Caco-2 (cell line): ENCODE measurements around the gene TCF20. TPM values are rescaled to one million over a fixed set of nuclear protein-coding genes. Genes with fewer than 3 reads are reported as not detected.

ENCODE experiments used
- BruUV-seq: library from RNA; stranded (reverse); fragments of 400-500 nt; replicated peaks from 2 replicates; lab custom pipeline; 2021; lab: Mats Ljungman, UMichigan
- CTCF ChIA-PET: fragments of 300-600 bp; sonication (Branson Sonifier 250); formaldehyde crosslinking; loops from one replicate; lab custom pipeline; 2022; ENCODE audit warnings: antibody characterized with exemption; lab: Charles Lee
- POLR2A ChIA-PET: fragments of 300-600 bp; sonication (Branson Sonifier 250); formaldehyde crosslinking; loops from one replicate; lab custom pipeline; 2022; ENCODE audit warnings: antibody characterized with exemption; lab: Charles Lee
- DNase-seq, 2 experiments: peaks; one replicate each; pipeline versions ENCODE4 v3.0.0 to v3.0.0-alpha.2; 2020 to 2022
- H3K27me3 ChIP-seq: replicated peaks from 2 replicates; pipeline ENCODE4 v1.6.0; 2011; ENCODE audit warnings: low read length; ENCODE audit not compliant: control insufficient read depth, insufficient read depth
- H3K36me3 ChIP-seq: 2 replicates; pipeline ENCODE4 v1.5.1; 2011; ENCODE audit warnings: low read length; ENCODE audit not compliant: control insufficient read depth, insufficient read depth
- H3K4me1 ChIP-seq: fragments of 250-450 bp; sonication (Bioruptor Pico); 2 replicates; pipeline ENCODE4 v1.5.1; 2020; ENCODE audit warnings: mild to moderate bottlenecking
- H3K4me3 ChIP-seq: 2 replicates; pipeline ENCODE4 v1.5.1; 2011; ENCODE audit warnings: low read depth, mild to moderate bottlenecking, control low read depth, low read length
- H3K9me3 ChIP-seq: fragments of 250-450 bp; sonication (Bioruptor Pico); 2 replicates; pipeline ENCODE4 v1.5.1; 2020; ENCODE audit warnings: mild to moderate bottlenecking, moderate library complexity
- H3K27ac Mint-ChIP-seq: one replicate; pipeline ENCODE4 v1.8.0; 2022; ENCODE audit warnings: mixed read lengths; ENCODE audit not compliant: unreplicated experiment
- H3K27me3 Mint-ChIP-seq: one replicate; pipeline ENCODE4 v1.8.0; 2022; ENCODE audit warnings: mixed read lengths; ENCODE audit not compliant: insufficient read depth, unreplicated experiment
- H3K36me3 Mint-ChIP-seq: one replicate; pipeline ENCODE4 v1.8.0; 2022; ENCODE audit warnings: mild to moderate bottlenecking, mixed read lengths; ENCODE audit not compliant: insufficient read depth, unreplicated experiment
- H3K4me1 Mint-ChIP-seq: one replicate; pipeline ENCODE4 v1.8.0; 2022; ENCODE audit warnings: low read depth, mixed read lengths; ENCODE audit not compliant: unreplicated experiment
- H3K4me3 Mint-ChIP-seq: one replicate; pipeline ENCODE4 v1.8.0; 2022; ENCODE audit warnings: mild to moderate bottlenecking, moderate library complexity, mixed read lengths; ENCODE audit not compliant: unreplicated experiment
- H3K9me3 Mint-ChIP-seq: one replicate; pipeline ENCODE4 v1.8.0; 2022; ENCODE audit warnings: mixed read lengths; ENCODE audit not compliant: unreplicated experiment
- intact Hi-C: fragments of 100-400 bp; cut with micrococcal nuclease; formaldehyde crosslinking; loops from one replicate; pipeline ENCODE4 v1.10.0; 2022; ENCODE audit not compliant: unreplicated experiment
- total RNA-seq: library from RNA; stranded (reverse); gene quantifications from 2 replicates; pipeline ENCODE4 v1.2.3, GENCODE V29; 2022
- TF ChIP-seq, protein P1 (sequence below), 2 experiments: fragments of 200-600 bp in 1 of 2; IDR thresholded peaks; 1 replicate in 1 of 2; 2 replicates in 1 of 2; pipeline versions ENCODE4 v1.5.1 to v1.8.0; 2011 to 2022; ENCODE audit warnings: antibody characterized with exemption in 1 of 2, control low read depth in 1 of 2, inconsistent platforms in 1 of 2, low read depth in 1 of 2, low read length in 1 of 2, mild to moderate bottlenecking in 1 of 2, moderate library complexity in 1 of 2; ENCODE audit not compliant: insufficient read depth in 1 of 2, severe bottlenecking in 1 of 2, unreplicated experiment in 1 of 2

The TCF20 gene
- total RNA-seq, 1 experiment from 2014 or later: 82.7 TPM

DNA sequence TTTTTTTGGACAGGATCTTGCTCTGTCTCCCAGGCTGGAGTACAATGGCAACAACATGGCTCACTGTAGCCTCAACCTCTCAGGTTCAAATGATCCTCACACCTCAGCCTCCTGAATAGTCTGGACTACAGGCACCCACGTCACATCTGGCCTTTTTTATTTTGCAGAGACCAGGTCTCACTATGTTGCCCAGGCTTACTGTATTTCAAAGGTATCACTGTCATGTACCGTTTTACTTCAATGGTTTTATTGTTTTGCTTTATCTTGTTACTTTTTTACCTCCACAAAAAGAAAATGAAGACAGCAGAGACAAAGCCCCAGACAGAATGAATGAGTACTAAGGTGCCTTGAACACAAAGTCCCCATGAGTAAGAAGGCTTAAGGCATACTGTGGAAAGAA, 5.1 kb downstream of the TCF20 start:
- no peaks in the 10 kb centered on the region for H3K27me3 ChIP-seq
- H3K4me1 ChIP-seq: peaks cover 9% of the 10 kb centered on the region
- H3K27ac Mint-ChIP-seq: no peak overlapping the region
- no peak overlapping the region for H3K4me3 ChIP-seq
- no peaks in the 10 kb centered on the region for H3K9me3 ChIP-seq
- no peaks in the 10 kb centered on the region for H3K27me3 Mint-ChIP-seq
- no peak overlapping the region for H3K4me3 Mint-ChIP-seq
- TF ChIP-seq, protein P1, sequence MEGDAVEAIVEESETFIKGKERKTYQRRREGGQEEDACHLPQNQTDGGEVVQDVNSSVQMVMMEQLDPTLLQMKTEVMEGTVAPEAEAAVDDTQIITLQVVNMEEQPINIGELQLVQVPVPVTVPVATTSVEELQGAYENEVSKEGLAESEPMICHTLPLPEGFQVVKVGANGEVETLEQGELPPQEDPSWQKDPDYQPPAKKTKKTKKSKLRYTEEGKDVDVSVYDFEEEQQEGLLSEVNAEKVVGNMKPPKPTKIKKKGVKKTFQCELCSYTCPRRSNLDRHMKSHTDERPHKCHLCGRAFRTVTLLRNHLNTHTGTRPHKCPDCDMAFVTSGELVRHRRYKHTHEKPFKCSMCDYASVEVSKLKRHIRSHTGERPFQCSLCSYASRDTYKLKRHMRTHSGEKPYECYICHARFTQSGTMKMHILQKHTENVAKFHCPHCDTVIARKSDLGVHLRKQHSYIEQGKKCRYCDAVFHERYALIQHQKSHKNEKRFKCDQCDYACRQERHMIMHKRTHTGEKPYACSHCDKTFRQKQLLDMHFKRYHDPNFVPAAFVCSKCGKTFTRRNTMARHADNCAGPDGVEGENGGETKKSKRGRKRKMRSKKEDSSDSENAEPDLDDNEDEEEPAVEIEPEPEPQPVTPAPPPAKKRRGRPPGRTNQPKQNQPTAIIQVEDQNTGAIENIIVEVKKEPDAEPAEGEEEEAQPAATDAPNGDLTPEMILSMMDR (IDR thresholded peaks at IDR 0.05; ENCODE audit: insufficient read depth in 1 of 2, low read depth in 1 of 2, low read length in 1 of 2, severe bottlenecking in 1 of 2, unreplicated experiment in 1 of 2): no peak
- H3K4me1 Mint-ChIP-seq: peaks cover 20% of the 10 kb centered on the region
- intact Hi-C loops: loop anchor here (10.0 kb wide), 1 partner anchor 171 kb away; the partner anchor contains the start of gene NDUFA6
- DNase-seq: no peak
- no TSS peak for BruUV-seq
- peaks cover 57% of the 10 kb centered on the region for H3K36me3 Mint-ChIP-seq
- CTCF ChIA-PET: no interaction called here
- no peaks in the 10 kb centered on the region for H3K9me3 Mint-ChIP-seq
- H3K36me3 ChIP-seq: no peaks in the 10 kb centered on the region; the same call in 1 of the 2 replicates
- POLR2A ChIA-PET: no interaction called here

DNA sequence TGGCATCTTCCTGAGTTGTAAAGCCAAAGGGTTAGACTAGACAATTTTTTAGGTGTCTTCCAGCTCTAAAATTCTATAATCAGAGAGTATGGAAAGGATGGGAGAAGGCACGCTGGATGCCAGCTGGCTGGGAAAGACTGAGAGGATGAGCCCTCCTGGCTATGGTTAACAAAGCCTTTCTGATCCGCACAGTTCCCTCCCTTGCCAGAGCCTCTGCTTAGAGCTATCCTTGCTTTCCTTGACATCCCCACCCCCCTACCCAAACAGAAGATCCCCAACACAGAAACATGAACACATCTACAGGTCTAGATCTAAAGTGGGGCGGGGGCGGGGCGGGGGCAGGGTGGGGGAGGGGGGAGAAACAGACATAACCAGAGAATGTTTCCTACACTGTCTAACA, 6.5 kb downstream of the TCF20 start:
- Histone ChIP-seq H3K36me3 (no peaks in the 10 kb centered on the region; the same call in 1 of the 2 replicates), H3K27me3 (no peaks in the 10 kb centered on the region), H3K4me3 (no peak overlapping the region), H3K4me1 (peaks cover 9% of the 10 kb centered on the region), H3K9me3 (no peaks in the 10 kb centered on the region)
- H3K27ac Mint-ChIP-seq: no peak overlapping the region
- H3K36me3 Mint-ChIP-seq: peaks cover 44% of the 10 kb centered on the region
- H3K4me1 Mint-ChIP-seq: peaks cover 33% of the 10 kb centered on the region
- no TSS peak for BruUV-seq
- POLR2A ChIA-PET: interaction anchor here (0.6 kb wide), 1 partner anchor 61 kb away, joined by 3 read pairs; no protein-coding TSS in a partner anchor
- TF ChIP-seq, protein P1 (IDR thresholded peaks at IDR 0.05; ENCODE audit: insufficient read depth in 1 of 2, low read depth in 1 of 2, low read length in 1 of 2, severe bottlenecking in 1 of 2, unreplicated experiment in 1 of 2): no peak
- intact Hi-C loops: loop anchor here (10.0 kb wide), 1 partner anchor 169 kb away; the partner anchor contains the start of gene NDUFA6
- DNase-seq: no peak
- no peaks in the 10 kb centered on the region for H3K9me3 Mint-ChIP-seq
- no peaks in the 10 kb centered on the region for H3K27me3 Mint-ChIP-seq
- CTCF ChIA-PET: no interaction called here
- H3K4me3 Mint-ChIP-seq: no peak overlapping the region

DNA sequence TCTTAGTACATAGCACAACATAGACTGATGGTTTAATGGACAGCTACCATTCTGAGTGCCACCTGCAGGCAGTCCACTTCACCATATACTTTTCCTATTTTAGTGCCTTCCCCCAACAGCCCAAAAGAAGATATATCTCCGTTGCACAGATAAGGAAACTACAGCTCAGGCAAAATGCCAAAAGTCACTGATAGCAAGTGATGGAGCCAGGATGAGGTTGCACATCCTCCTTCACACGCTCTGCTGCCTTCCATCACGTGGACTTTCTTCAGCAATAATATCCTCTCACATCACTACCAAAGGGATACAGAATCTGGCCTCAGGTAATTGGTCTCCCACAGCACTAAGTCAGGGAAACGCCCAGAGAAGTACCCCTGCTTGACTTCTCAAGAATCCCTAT, 7.5 kb downstream of the TCF20 start:
- ChIA-PET CTCF (no interaction called here), POLR2A (no interaction called here)
- peaks cover 34% of the 10 kb centered on the region for H3K4me1 Mint-ChIP-seq
- H3K27me3 Mint-ChIP-seq: no peaks in the 10 kb centered on the region
- DNase-seq: no peak
- peaks cover 37% of the 10 kb centered on the region for H3K36me3 Mint-ChIP-seq
- no peaks in the 10 kb centered on the region for H3K27me3 ChIP-seq
- peaks cover 3% of the 10 kb centered on the region; the same call in 1 of the 2 replicates for H3K4me1 ChIP-seq
- H3K4me3 Mint-ChIP-seq: no peak overlapping the region
- TF ChIP-seq, protein P1 (IDR thresholded peaks at IDR 0.05; ENCODE audit: insufficient read depth in 1 of 2, low read depth in 1 of 2, low read length in 1 of 2, severe bottlenecking in 1 of 2, unreplicated experiment in 1 of 2): no peak
- no peaks in the 10 kb centered on the region for H3K9me3 ChIP-seq
- no peak overlapping the region for H3K27ac Mint-ChIP-seq
- no peaks in the 10 kb centered on the region; the same call in 1 of the 2 replicates for H3K36me3 ChIP-seq
- H3K4me3 ChIP-seq: no peak overlapping the region
- no TSS peak for BruUV-seq
- H3K9me3 Mint-ChIP-seq: no peaks in the 10 kb centered on the region
- intact Hi-C loops: loop anchor here (10.0 kb wide), 1 partner anchor 168 kb away; the partner anchor contains the start of gene NDUFA6
